H1 (cell line): Measurements from ENCODE around the gene EHD4. TPM values are rescaled to one million over a fixed set of nuclear protein-coding genes. Genes with fewer than 3 reads are reported as not detected.

Source experiments
- SP4 ChIP-seq: IDR thresholded peaks from 2 replicates; pipeline ENCODE4 v1.6.1; 2012; ENCODE audit warnings: low read length, inconsistent platforms
- polyA plus RNA-seq, 7 experiments: library from polyadenylated mRNA; depleted of rRNA in 3 of 7; stranded (reverse) in 5 of 7; unstranded in 2 of 7; fragments of >200 nt in 5 of 7; fragments of 200-250 nt in 2 of 7; gene quantifications; 1 replicate in 5 of 7; 2 replicates in 1 of 7; 4 replicates in 1 of 7; pipeline versions ENCODE4 v1.2.1 to v1.2.3, GENCODE V29; 2011 to 2013; ENCODE audit warnings: missing spikeins in 2 of 7, mixed read lengths in 2 of 7
- total RNA-seq: library from RNA; stranded (reverse); fragmentation: NEBNext Ultra II Directional; extraction: Animal tissue kit (Norgen Biotek cat#: 25700); gene quantifications from 2 replicates; pipeline ENCODE4 v1.2.1, GENCODE V29; 2021

Gene EHD4
- total and polyA plus RNA-seq, 2 of the 8 experiments (the other 6 are each of a cell fraction or from before 2014, with no cell fraction given), result 17.5 to 24.5 TPM

GRCh38 chr15:41881550-41881919 is 90.8 kb downstream of the EHD4 start (continued):
- no peak for TF ChIP-seq SP4
